HepG2 (cell line): ENCODE measurements around the gene SAP25. TPM values are rescaled to one million over a fixed set of nuclear protein-coding genes. Genes with fewer than 3 reads are reported as not detected.

ENCODE experiments used
- ARID3A ChIP-seq: IDR thresholded peaks from 2 replicates; pipeline ENCODE4 v1.6.1; 2012; ENCODE audit warnings: low read depth, low read length, improper control_type of control experiment
- ATF5 ChIP-seq: sonication (generic); formaldehyde crosslinking; IDR thresholded peaks from 2 replicates; pipeline ENCODE4 v1.4.0; 2020; ENCODE audit warnings: mild to moderate bottlenecking, low read depth, missing genetic modification reagents
- CC2D1A ChIP-seq: sonication (generic); formaldehyde crosslinking; IDR thresholded peaks from 2 replicates; pipeline ENCODE4 v1.8.1; 2023; ENCODE audit warnings: mild to moderate bottlenecking, missing genetic modification reagents
- CENPT ChIP-seq: sonication (generic); formaldehyde crosslinking; IDR thresholded peaks from 2 replicates; pipeline ENCODE4 v1.8.0; 2022; ENCODE audit warnings: low read depth, mild to moderate bottlenecking, moderate library complexity, missing genetic modification reagents
- NR2F6 ChIP-seq, 2 experiments: IDR thresholded peaks; 2 replicates each; pipeline ENCODE4 v1.6.1; 2016; ENCODE audit warnings: antibody characterized with exemption in 1 of 2, mild to moderate bottlenecking in 1 of 2
- PCBP2 ChIP-seq: fragments of 200-400 bp; formaldehyde crosslinking; optimal IDR thresholded peaks from 2 replicates; pipeline ENCODE3; 2018; ENCODE audit warnings: low read length, low read depth; ENCODE audit not compliant: poor library complexity, severe bottlenecking
- POGK ChIP-seq: sonication (generic); formaldehyde crosslinking; conservative IDR thresholded peaks from 2 replicates; pipeline ENCODE4 v1.8.0; 2022; ENCODE audit warnings: mild to moderate bottlenecking, moderate library complexity, missing genetic modification reagents
- RARG ChIP-seq: sonication (generic); formaldehyde crosslinking; IDR thresholded peaks from 2 replicates; pipeline ENCODE4 v1.4.0; 2020; ENCODE audit warnings: low read depth, mild to moderate bottlenecking, missing genetic modification reagents
- SIX1 ChIP-seq: sonication (generic); formaldehyde crosslinking; IDR thresholded peaks from 2 replicates; pipeline ENCODE4 v1.4.0; 2020; ENCODE audit warnings: missing genetic modification reagents, borderline replicate concordance
- ZBTB7B ChIP-seq: sonication (generic); formaldehyde crosslinking; IDR thresholded peaks from 2 replicates; pipeline ENCODE4 v1.4.0; 2020; ENCODE audit warnings: missing genetic modification reagents
- ZGPAT ChIP-seq: IDR thresholded peaks from 2 replicates; pipeline ENCODE4 v1.6.1; 2016; ENCODE audit warnings: mild to moderate bottlenecking
- ZNF180 ChIP-seq: sonication (generic); formaldehyde crosslinking; IDR thresholded peaks from 2 replicates; pipeline ENCODE4 v1.4.0; 2020; ENCODE audit warnings: low read depth, missing genetic modification reagents, borderline replicate concordance
- ZNF232 ChIP-seq: sonication (generic); formaldehyde crosslinking; IDR thresholded peaks from 2 replicates; pipeline ENCODE4 v1.4.0; 2020; ENCODE audit warnings: missing genetic modification reagents, borderline replicate concordance
- ZNF362 ChIP-seq: sonication (generic); formaldehyde crosslinking; IDR thresholded peaks from 2 replicates; pipeline ENCODE4 v1.4.0; 2020; ENCODE audit warnings: missing genetic modification reagents, mild to moderate bottlenecking, borderline replicate concordance
- ZNF367 ChIP-seq: sonication (generic); formaldehyde crosslinking; IDR thresholded peaks from 2 replicates; pipeline ENCODE4 v1.4.0; 2020; ENCODE audit warnings: missing genetic modification reagents, borderline replicate concordance
- ZNF629 ChIP-seq: sonication (generic); formaldehyde crosslinking; conservative IDR thresholded peaks from 2 replicates; pipeline ENCODE4 v1.5.0; 2020; ENCODE audit warnings: missing genetic modification reagents
- ZNF703 ChIP-seq: sonication (generic); formaldehyde crosslinking; IDR thresholded peaks from 2 replicates; pipeline ENCODE4 v1.5.1; 2020; ENCODE audit warnings: missing genetic modification reagents, mild to moderate bottlenecking, moderate library complexity, borderline replicate concordance
- ZNF776 ChIP-seq: sonication (generic); formaldehyde crosslinking; IDR thresholded peaks from 2 replicates; pipeline ENCODE4 v1.4.0; 2020; ENCODE audit warnings: mild to moderate bottlenecking, missing genetic modification reagents
- ZNF800 ChIP-seq: sonication (generic); formaldehyde crosslinking; IDR thresholded peaks from 2 replicates; pipeline ENCODE4 v1.4.0; 2020; ENCODE audit warnings: missing genetic modification reagents
- ZNF839 ChIP-seq: sonication (generic); formaldehyde crosslinking; IDR thresholded peaks from 2 replicates; pipeline ENCODE4 v1.4.0; 2020; ENCODE audit warnings: missing genetic modification reagents, mild to moderate bottlenecking, borderline replicate concordance
- polyA plus RNA-seq, 8 experiments: library from polyadenylated mRNA; depleted of rRNA in 3 of 8; stranded (reverse) in 7 of 8; unstranded in 1 of 8; fragments of >200 nt; fragmentation: Illumina TruSeq in 4 of 8; extraction: Trizol in 4 of 8; gene quantifications; 2 replicates each; pipeline versions ENCODE4 v1.2.1 to v1.2.3, GENCODE V29; 2011 to 2016; ENCODE audit warnings: low read depth in 4 of 8, missing spikeins in 1 of 8, mixed read lengths in 1 of 8; ENCODE audit not compliant: insufficient read depth in 1 of 8
- total RNA-seq, 5 experiments: library from RNA; depleted of rRNA; stranded (reverse); fragments of >200 nt; fragmentation: Illumina TruSeq; extraction: Trizol; gene quantifications; 2 replicates each; pipeline ENCODE4 v1.2.3, GENCODE V29; 2016; ENCODE audit warnings: low read depth in 1 of 5

SAP25 gene
- total and polyA plus RNA-seq, 2 of the 13 experiments (the other 11 are each of a cell fraction or from before 2014, with no cell fraction given) = 0.15 to 0.20 TPM

GRCh38 chr7:100540073-100540723, 33.5 kb downstream of the SAP25 start (continued):
- TF ChIP-seq ZNF703 (CRISPR knock-in tag) (no peak), ZNF367 (CRISPR knock-in tag) (no peak), ZNF629 (no peak), POGK (CRISPR knock-in tag) (no peak), ZNF180 (CRISPR knock-in tag) (no peak), ARID3A (peak; percentile 97), ZNF232 (CRISPR knock-in tag) (no peak), ZNF800 (CRISPR knock-in tag) (no peak), ATF5 (no peak), SIX1 (CRISPR knock-in tag) (peak; percentile 78; the same call in 1 of the 2 replicates), ZNF776 (no peak), ZNF839 (CRISPR knock-in tag) (no peak), ZGPAT (CRISPR knock-in tag) (peak; percentile 78), ZBTB7B (CRISPR knock-in tag) (no peak; the same call in 1 of the 2 replicates), RARG (no peak), PCBP2 (no peak), CENPT (CRISPR knock-in tag) (no peak), CC2D1A (no peak), NR2F6 (IDR thresholded peaks at IDR 0.05) (peak; percentile 78), NR2F6 (CRISPR knock-in tag; IDR thresholded peaks at IDR 0.05) (peak; percentile 60), ZNF362 (CRISPR knock-in tag) (peak; percentile 91)
